ENCODE measurements around the gene PNPLA7. TPM values are rescaled to one million over a fixed set of nuclear protein-coding genes. Genes with fewer than 3 reads are reported as not detected.

PNPLA7 gene
- total and polyA plus RNA-seq, 2 of the 13 experiments (the other 11 are each of a cell fraction or from before 2014, with no cell fraction given), result 0.42 to 1.5 TPM

GRCh38 chr9:137551264-137552021 lies 1.2 kb upstream of the PNPLA7 start, which contains the start of gene MRPL41 (continued):
- TF ChIP-seq ZBTB40 (IDR thresholded peaks at IDR 0.05) (no peak), ZBTB40 (CRISPR knock-in tag; IDR thresholded peaks at IDR 0.05) (peak; percentile 42; the same call in 1 of the 2 replicates), ETV6 (CRISPR knock-in tag; conservative IDR thresholded peaks at IDR 0.05) (no peak), THRA (CRISPR knock-in tag; IDR thresholded peaks at IDR 0.05; ENCODE audit: borderline replicate concordance) (peak; percentile 13), NFRKB (IDR thresholded peaks at IDR 0.05) (no peak), KAT2B (IDR thresholded peaks at IDR 0.05; ENCODE audit: borderline replicate concordance, low read depth, low read length) (no peak), CHD2 (IDR thresholded peaks at IDR 0.05; ENCODE audit: low read depth, low read length) (no peak), PHF21A (CRISPR knock-in tag; IDR thresholded peaks at IDR 0.05) (no peak), PRDM15 (CRISPR knock-in tag; IDR thresholded peaks at IDR 0.05) (no peak), ZBTB7A (CRISPR knock-in tag; IDR thresholded peaks at IDR 0.05) (peak; percentile 35; the same call in 1 of the 2 replicates), YEATS2 (CRISPR knock-in tag; IDR thresholded peaks at IDR 0.05; ENCODE audit: borderline replicate concordance) (no peak), NR3C1 (CRISPR knock-in tag; IDR thresholded peaks at IDR 0.05) (no peak), ZNF354B (CRISPR knock-in tag; IDR thresholded peaks at IDR 0.05) (no peak), TOPORS (CRISPR knock-in tag; IDR thresholded peaks at IDR 0.05) (no peak), ZSCAN30 (CRISPR knock-in tag; IDR thresholded peaks at IDR 0.05) (no peak), ZNF572 (CRISPR knock-in tag; IDR thresholded peaks at IDR 0.05) (no peak), GTF3A (CRISPR knock-in tag; conservative IDR thresholded peaks at IDR 0.05) (no peak)

Measured in HepG2 (cell line).